GM12878 (cell line): ENCODE results near the gene MBNL1. TPM values are rescaled to one million over a fixed set of nuclear protein-coding genes. Genes with fewer than 3 reads are reported as not detected.

Source experiments
- ATAC-seq: fragments of 200-7000 bp; cut with Tn5 transposase; 3 replicates; pipeline ENCODE4 v1.9.1; 2020; ENCODE audit warnings: mild to moderate bottlenecking, moderate library complexity
- BruUV-seq: library from RNA; stranded (reverse); fragments of 400-500 nt; replicated peaks from 2 replicates; lab custom pipeline; 2021; lab: Mats Ljungman, UMichigan
- CTCF ChIA-PET: fragments of 300-600 bp; sonication (Branson Sonifier 250); formaldehyde crosslinking; extraction: SDS; loops from one replicate; lab custom pipeline; 2021; ENCODE audit warnings: inconsistent platforms; lab: Yijun Ruan, JAX
- POLR2A ChIA-PET: fragments of 350-600 bp; formaldehyde crosslinking; extraction: SDS; loops from one replicate; lab custom pipeline; 2021; ENCODE audit warnings: inconsistent platforms; lab: Charles Lee
- RAD21 ChIA-PET: fragments of 300-600 bp; sonication (Branson Sonifier 250); formaldehyde crosslinking; loops from one replicate; lab custom pipeline; 2023; ENCODE audit warnings: antibody characterized with exemption; ENCODE audit not compliant: unreplicated experiment; lab: Charles Lee
- SMC1A ChIA-PET: fragments of 300-600 bp; sonication (Branson Sonifier 250); formaldehyde crosslinking; loops from one replicate; lab custom pipeline; 2023; ENCODE audit not compliant: unreplicated experiment, uncharacterized antibody; lab: Charles Lee
- DNase-seq: peaks from one replicate; pipeline ENCODE4 v3.0.0-alpha.2; 2011; ENCODE audit warnings: low read depth, low spot score
- FAIRE-seq: peaks from 3 replicates; lab custom pipeline; 2011; peaks lifted over from hg19 to GRCh38; lab: Jason Lieb, UNC
- H2AFZ ChIP-seq: 2 replicates; pipeline ENCODE4 v1.6.0; 2011; ENCODE audit warnings: low read depth, low read length, control low read depth; ENCODE audit not compliant: control insufficient read depth
- H3K27ac ChIP-seq: 2 replicates; pipeline ENCODE4 v1.5.1; 2011; ENCODE audit warnings: control low read depth; ENCODE audit not compliant: control insufficient read depth, insufficient read depth
- H3K27me3 ChIP-seq, 2 experiments: replicated peaks in 1 of 2; 2 replicates each; pipeline versions ENCODE4 v1.6.0 to v1.6.1; 2011; ENCODE audit warnings: low read length in 1 of 2; ENCODE audit not compliant: control insufficient read depth in 2 of 2, insufficient read depth in 2 of 2
- H3K36me3 ChIP-seq, 2 experiments: 2 replicates each; pipeline ENCODE4 v1.5.1; 2011; ENCODE audit warnings: low read length in 1 of 2; ENCODE audit not compliant: control insufficient read depth in 2 of 2, insufficient read depth in 2 of 2
- H3K4me1 ChIP-seq: 2 replicates; pipeline ENCODE4 v1.6.1; 2011; ENCODE audit warnings: mild to moderate bottlenecking, low read length, moderate library complexity, mixed read lengths; ENCODE audit not compliant: control insufficient read depth, insufficient read depth
- H3K4me2 ChIP-seq: 2 replicates; pipeline ENCODE4 v1.6.0; 2011; ENCODE audit warnings: control low read depth; ENCODE audit not compliant: control insufficient read depth, insufficient read depth
- H3K4me3 ChIP-seq: fragments of 200-600 bp; sonication (generic); 2 replicates; pipeline ENCODE4 v1.5.1; 2016
- H3K79me2 ChIP-seq: 2 replicates; pipeline ENCODE4 v1.6.0; 2011; ENCODE audit warnings: low read length; ENCODE audit not compliant: control insufficient read depth, insufficient read depth
- H3K9ac ChIP-seq: 2 replicates; pipeline ENCODE4 v1.8.0; 2011; ENCODE audit warnings: low read length, control low read depth, mixed read lengths; ENCODE audit not compliant: control insufficient read depth, insufficient read depth
- H3K9me3 ChIP-seq: replicated peaks from 3 replicates; pipeline ENCODE4 v1.5.1; 2011; ENCODE audit warnings: mild to moderate bottlenecking, low read length; ENCODE audit not compliant: control insufficient read depth, insufficient read depth
- H4K20me1 ChIP-seq: 2 replicates; pipeline ENCODE4 v1.6.0; 2011; ENCODE audit not compliant: control insufficient read depth, insufficient read depth
- BACH1 ChIP-seq: fragments of 450-650 bp; IDR thresholded peaks from 2 replicates; pipeline ENCODE4 v1.6.1; 2017; ENCODE audit warnings: mild to moderate bottlenecking, borderline replicate concordance
- BCL3 ChIP-seq: IDR thresholded peaks from 2 replicates; pipeline ENCODE4 v1.6.1; 2011; ENCODE audit warnings: borderline replicate concordance, low read depth, mild to moderate bottlenecking, moderate library complexity, low read length; ENCODE audit not compliant: insufficient read depth, poor library complexity, severe bottlenecking
- BRCA1 ChIP-seq: IDR thresholded peaks from 2 replicates; pipeline ENCODE4 v1.6.1; 2011; ENCODE audit warnings: low read depth, low read length, improper control_type of control experiment
- CHD4 ChIP-seq: fragments of 200-600 bp; sonication (generic); IDR thresholded peaks from 2 replicates; pipeline ENCODE4 v1.6.1; 2016; ENCODE audit warnings: mild to moderate bottlenecking
- DPF2 ChIP-seq: fragments of 450-650 bp; IDR thresholded peaks from 2 replicates; pipeline ENCODE4 v1.6.1; 2017; ENCODE audit warnings: mild to moderate bottlenecking
- HCFC1 ChIP-seq: fragments of 150-350 bp; IDR thresholded peaks from 2 replicates; pipeline ENCODE4 v1.6.1; 2014; ENCODE audit warnings: low read length
- KLF5 ChIP-seq: fragments of 450-650 bp; IDR thresholded peaks from 2 replicates; pipeline ENCODE4 v1.6.1; 2014; ENCODE audit warnings: mild to moderate bottlenecking; ENCODE audit not compliant: partially characterized antibody
- MEF2B ChIP-seq: fragments of 450-650 bp; IDR thresholded peaks from 2 replicates; pipeline ENCODE4 v1.6.1; 2018; ENCODE audit warnings: mild to moderate bottlenecking, moderate library complexity; ENCODE audit not compliant: partially characterized antibody, poor library complexity, severe bottlenecking
- NFIC ChIP-seq: IDR thresholded peaks from 2 replicates; pipeline ENCODE4 v1.6.1; 2012; ENCODE audit warnings: low read depth, mild to moderate bottlenecking, inconsistent platforms, low read length, moderate library complexity
- NFXL1 ChIP-seq: fragments of 450-650 bp; IDR thresholded peaks from 2 replicates; pipeline ENCODE4 v1.6.1; 2017; ENCODE audit warnings: antibody characterized with exemption, mild to moderate bottlenecking, borderline replicate concordance
- NFYA ChIP-seq: IDR thresholded peaks from 2 replicates; pipeline ENCODE4 v1.6.1; 2011; ENCODE audit warnings: low read depth, mild to moderate bottlenecking, low read length, improper control_type of control experiment, borderline replicate concordance
- NR2C2 ChIP-seq: IDR thresholded peaks from 2 replicates; pipeline ENCODE4 v1.6.1; 2011; ENCODE audit warnings: borderline replicate concordance, low read depth; ENCODE audit not compliant: control insufficient read depth, insufficient read length
- SIN3A ChIP-seq: IDR thresholded peaks from 2 replicates; pipeline ENCODE4 v1.6.1; 2012; ENCODE audit warnings: low read depth, low read length, improper control_type of control experiment
- STAT3 ChIP-seq: IDR thresholded peaks from 2 replicates; pipeline ENCODE4 v1.6.1; 2011; ENCODE audit warnings: low read depth, low read length, improper control_type of control experiment
- ZNF207 ChIP-seq: fragments of 450-650 bp; IDR thresholded peaks from 2 replicates; pipeline ENCODE4 v1.6.1; 2014; ENCODE audit warnings: antibody characterized with exemption, mild to moderate bottlenecking, borderline replicate concordance
- ZZZ3 ChIP-seq: IDR thresholded peaks from 2 replicates; pipeline ENCODE4 v1.6.1; 2011; ENCODE audit warnings: low read depth; ENCODE audit not compliant: control insufficient read depth, insufficient read length
- WGBS: methylation state at CpG from one replicate; pipeline ENCODE4 v1.1.6; 2016; ENCODE audit warnings: low lambda C conversion rate; ENCODE audit not compliant: insufficient replicate concordance, insufficient coverage; ENCODE audit errors: missing lambda C conversion rate; 5-methylcytosine and 5-hydroxymethylcytosine counted together
- in situ Hi-C: fragments of 300-500 bp; cut with MboI; formaldehyde crosslinking; loops from 9 replicates; pipeline ENCODE4 v1.14.3; 2018; ENCODE audit warnings: mixed read lengths
- intact Hi-C: fragments of 100-400 bp; cut with micrococcal nuclease; formaldehyde crosslinking; loops from one replicate; pipeline ENCODE4 v1.14.2; 2022; ENCODE audit not compliant: unreplicated experiment
- polyA plus RNA-seq, 11 experiments: library from polyadenylated mRNA; depleted of rRNA in 4 of 11; unstranded in 6 of 11; stranded (reverse) in 5 of 11; fragments of >200 nt; fragmentation: Nextera tagmentation in 4 of 11; fragmentation: Illumina TruSeq in 1 of 11; extraction: Ambion mirVana in 4 of 11; extraction: Trizol in 1 of 11; gene quantifications; 1 replicate in 1 of 11; 2 replicates in 10 of 11; pipeline versions ENCODE4 v1.2.1 to v1.2.3, GENCODE V29; 2011 to 2016; ENCODE audit warnings: inconsistent platforms in 2 of 11, missing spikeins in 2 of 11, low read depth in 1 of 11
- total RNA-seq, 4 experiments: library from RNA; depleted of rRNA in 3 of 4; stranded (reverse); fragments of >200 nt in 3 of 4; fragmentation: Illumina TruSeq in 1 of 4; extraction: Trizol in 1 of 4; gene quantifications; 2 replicates each; pipeline versions ENCODE4 v1.2.1 to v1.2.3, GENCODE V29; 2013 to 2021

The MBNL1 gene
- total and polyA plus RNA-seq, 10 of the 15 experiments (the other 5 are each of a cell fraction or from before 2014, with no cell fraction given), result 59.6 to 337 (median 143) TPM

DNA sequence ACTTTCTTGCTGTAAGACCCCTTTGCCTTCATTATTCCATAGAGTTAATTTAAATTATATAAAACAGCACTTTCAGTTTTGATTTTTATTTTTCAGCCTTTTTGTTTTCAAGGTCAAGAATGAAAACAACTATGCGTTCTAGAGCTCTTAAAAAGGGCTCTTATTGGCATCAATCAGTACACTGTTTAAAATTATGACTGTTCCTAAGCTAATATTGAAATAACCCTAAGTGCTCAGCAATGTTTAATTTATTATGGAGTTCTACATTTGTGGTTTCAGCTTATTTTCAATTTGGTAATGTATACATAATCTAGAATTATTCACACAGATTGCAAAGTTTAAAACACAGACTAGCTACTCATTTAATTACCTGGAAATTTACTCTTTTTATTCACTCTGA is 179.4 kb downstream of the MBNL1 start:
- RAD21 ChIA-PET, result interaction anchor here (1.1 to 8.4 kb wide), 8 partner anchors 21 to 376 kb away, joined by 3 to 86 read pairs (median 4); no protein-coding TSS in a partner anchor
- CTCF ChIA-PET, result interaction anchor here (1.1 to 13.5 kb wide), 14 partner anchors 10 to 376 kb away, joined by 3 to 282 read pairs (median 4); no protein-coding TSS in a partner anchor
- POLR2A ChIA-PET, result interaction anchor here (0.6 to 1.4 kb wide), 2 partner anchors 10 to 30 kb away, joined by 3 to 4 read pairs; no protein-coding TSS in a partner anchor
- in situ Hi-C loops (no loop called here), intact Hi-C loops (no loop called here)
- 95% methylated on average over 1 of the region's 1 CpG for WGBS
- peaks cover 22% of the 10 kb centered on the region for H3K79me2 ChIP-seq
- no peak for TF ChIP-seq MEF2B
- H3K27me3 ChIP-seq, result no peaks in the 10 kb centered on the region
- FAIRE-seq (no peak), ATAC-seq (no peak), DNase-seq (no peak)
- no peak overlapping the region for H3K27ac ChIP-seq
- no peaks in the 10 kb centered on the region for H3K9me3 ChIP-seq
- H2AFZ ChIP-seq, result no peak overlapping the region
- no TSS peak for BruUV-seq
- no peak overlapping the region for H3K9ac ChIP-seq
- SMC1A ChIA-PET, result interaction anchor here (0.8 to 2.8 kb wide), 31 partner anchors 9 to 530 kb away, joined by 3 to 17 read pairs (median 4); no protein-coding TSS in a partner anchor
- H3K4me1 ChIP-seq, result peaks cover 7% of the 10 kb centered on the region; the same call in 1 of the 2 replicates
- H4K20me1 ChIP-seq, result no peaks in the 10 kb centered on the region
- H3K4me3 ChIP-seq, result no peak overlapping the region
- peaks cover 10 to 17% of the 10 kb centered on the region in 2 experiments for H3K36me3 ChIP-seq
- no peak overlapping the region for H3K4me2 ChIP-seq

DNA sequence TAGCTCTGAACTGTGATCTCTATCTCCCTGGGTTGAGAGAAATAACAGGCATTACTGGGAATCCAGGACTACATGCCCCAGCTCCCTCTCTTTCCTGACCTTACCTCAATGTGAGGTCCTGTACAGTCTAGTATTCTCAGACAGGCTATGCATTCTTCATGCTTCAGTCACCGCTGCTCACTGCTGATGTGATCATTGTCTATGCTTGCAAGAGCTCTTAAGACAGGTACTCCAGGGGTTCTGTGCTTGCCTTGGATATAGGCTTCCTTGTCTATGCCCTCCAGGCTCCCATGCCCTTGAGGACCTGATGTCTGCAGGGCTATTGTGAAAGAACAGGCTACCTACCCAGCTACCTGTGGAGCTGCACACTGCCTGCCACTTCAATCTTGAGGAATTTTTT is 183.6 kb downstream of the MBNL1 start:
- peak; percentile 24; the same call in 2 of the 3 replicates for ATAC-seq
- Histone ChIP-seq H3K4me2 (no peak overlapping the region), H3K27ac (no peak overlapping the region), H2AFZ (no peak overlapping the region), H3K36me3 (peaks cover 9 to 22% of the 10 kb centered on the region in 2 experiments; a peak in 3 of 4 replicates), H3K4me1 (no peaks in the 10 kb centered on the region), H3K9ac (no peak overlapping the region), H3K79me2 (peaks cover 2% of the 10 kb centered on the region), H3K9me3 (no peaks in the 10 kb centered on the region), H3K27me3 (no peaks in the 10 kb centered on the region), H4K20me1 (no peaks in the 10 kb centered on the region), H3K4me3 (no peak overlapping the region)
- TF ChIP-seq DPF2, result no peak
- TF ChIP-seq NFIC, result no peak
- TF ChIP-seq NFYA, result no peak
- TF ChIP-seq BCL3, result no peak
- no peak for TF ChIP-seq BACH1
- no peak for TF ChIP-seq KLF5
- no peak for TF ChIP-seq CHD4
- TF ChIP-seq ZNF207, result no peak
- no peak for TF ChIP-seq NR2C2
- TF ChIP-seq ZZZ3, result no peak
- no peak for TF ChIP-seq NFXL1
- no peak for TF ChIP-seq BRCA1
- no peak for TF ChIP-seq STAT3
- TF ChIP-seq HCFC1, result no peak
- TF ChIP-seq SIN3A, result no peak
- intact Hi-C loops, result no loop called here
- ChIA-PET RAD21 (interaction anchor here (0.8 kb wide), 1 partner anchor 268 kb away, joined by 3 read pairs; no protein-coding TSS in a partner anchor), CTCF (interaction anchor here (0.5 to 1.6 kb wide), 3 partner anchors 20 to 380 kb away, joined by 3 to 11 read pairs (median 3); no protein-coding TSS in a partner anchor), POLR2A (interaction anchor here (0.9 kb wide), 1 partner anchor 251 kb away, joined by 3 read pairs; no protein-coding TSS in a partner anchor), SMC1A (interaction anchor here (0.8 to 2.7 kb wide), 3 partner anchors 11 to 142 kb away, joined by 3 to 10 read pairs (median 3); no protein-coding TSS in a partner anchor)
- FAIRE-seq, result no peak
- BruUV-seq, result no TSS peak
- in situ Hi-C loops, result no loop called here
- DNase-seq, result no peak
- 96% methylated on average over 1 of the region's 1 CpG for WGBS
